Mucosa of rectum (tissue), 2 donors: Measurements from ENCODE around the gene ATP9A.

Source experiments
- H3K27ac ChIP-seq, 2 donors: one replicate each; pipeline ENCODE4 v1.7.0; 2013; ENCODE audit warnings: inconsistent platforms in 2 of 2, low read depth in 2 of 2, low read length in 2 of 2
- H3K27me3 ChIP-seq, 2 donors: one replicate each; pipeline ENCODE4 v1.7.0; 2013; ENCODE audit warnings: low read length in 2 of 2; ENCODE audit not compliant: control insufficient read depth in 2 of 2, insufficient read depth in 2 of 2
- H3K36me3 ChIP-seq, 2 donors: one replicate each; pipeline ENCODE4 v1.7.0; 2013; ENCODE audit warnings: low read length in 2 of 2; ENCODE audit not compliant: control insufficient read depth in 2 of 2, insufficient read depth in 2 of 2
- H3K4me1 ChIP-seq, 2 donors: one replicate each; pipeline ENCODE4 v1.7.0; 2013; ENCODE audit warnings: low read length in 2 of 2, mild to moderate bottlenecking in 1 of 2; ENCODE audit not compliant: control insufficient read depth in 2 of 2, insufficient read depth in 2 of 2
- H3K4me3 ChIP-seq, 2 donors: one replicate each; pipeline ENCODE4 v1.7.0; 2013; ENCODE audit warnings: low read length in 2 of 2
- H3K9ac ChIP-seq, 2 donors: one replicate each; pipeline ENCODE4 v1.7.0; 2013; ENCODE audit warnings: low read length in 2 of 2, low read depth in 1 of 2, mild to moderate bottlenecking in 1 of 2
- H3K9me3 ChIP-seq, 2 donors: one replicate each; pipeline ENCODE4 v1.7.0; 2013; ENCODE audit warnings: low read length in 2 of 2; ENCODE audit not compliant: control insufficient read depth in 2 of 2
- donor health status: healthy.
- donor health status: Normal muscosa, but diverticular disease.

The ATP9A gene

GRCh38 chr20:51680067-51680749 lies 88.0 kb downstream of the ATP9A start:
- no peaks in the 10 kb centered on the region for H3K4me1 ChIP-seq
- no peaks in the 10 kb centered on the region for H3K9me3 ChIP-seq
- no peak overlapping the region for H3K4me3 ChIP-seq
- H3K27me3 ChIP-seq = no peaks in the 10 kb centered on the region
- H3K27ac ChIP-seq = no peak overlapping the region
- no peak overlapping the region for H3K9ac ChIP-seq
- peaks cover 1 to 9% of the 10 kb centered on the region in 2 donors for H3K36me3 ChIP-seq

GRCh38 chr20:51679254-51679921 lies 88.8 kb downstream of the ATP9A start:
- Histone ChIP-seq H3K9me3 (no peaks in the 10 kb centered on the region), H3K4me3 (no peak overlapping the region), H3K9ac (no peak overlapping the region), H3K4me1 (no peaks in the 10 kb centered on the region), H3K36me3 (peaks cover 4 to 9% of the 10 kb centered on the region in 2 donors), H3K27ac (no peak overlapping the region), H3K27me3 (no peaks in the 10 kb centered on the region)

- H3K4me1 ChIP-seq = no peaks in the 10 kb centered on the region
These were observed 90.0 kb downstream of the ATP9A start for GRCh38 chr20:51678026-51678697.

GRCh38 chr20:51668947-51669346 lies 99.2 kb downstream of the ATP9A start:
- no peak overlapping the region for H3K27ac ChIP-seq
- H3K4me3 ChIP-seq = no peak overlapping the region
- peaks cover 21 to 49% of the 10 kb centered on the region in 2 donors for H3K36me3 ChIP-seq
- H3K9me3 ChIP-seq = no peaks in the 10 kb centered on the region
- no peaks in the 10 kb centered on the region for H3K4me1 ChIP-seq
- H3K9ac ChIP-seq = no peak overlapping the region
- H3K27me3 ChIP-seq = no peaks in the 10 kb centered on the region

More at GRCh38 chr20:51678026-51678697, 90.0 kb downstream of the ATP9A start:
- Histone ChIP-seq H3K9ac (no peak overlapping the region), H3K36me3 (peaks cover 13% of the 10 kb centered on the region in 2 donors), H3K9me3 (no peaks in the 10 kb centered on the region), H3K27me3 (no peaks in the 10 kb centered on the region), H3K27ac (no peak overlapping the region), H3K4me3 (no peak overlapping the region)

GRCh38 chr20:51668515-51668914 lies 99.7 kb downstream of the ATP9A start:
- H3K9ac ChIP-seq = no peak overlapping the region
- no peak overlapping the region for H3K4me3 ChIP-seq
- no peaks in the 10 kb centered on the region for H3K9me3 ChIP-seq
- no peak overlapping the region for H3K27ac ChIP-seq
- H3K4me1 ChIP-seq = no peaks in the 10 kb centered on the region
- H3K36me3 ChIP-seq = peaks cover 20 to 47% of the 10 kb centered on the region in 2 donors
- H3K27me3 ChIP-seq = no peaks in the 10 kb centered on the region

- Histone ChIP-seq H3K9ac (no peak overlapping the region), H3K36me3 (peaks cover 20 to 42% of the 10 kb centered on the region in 2 donors), H3K4me3 (no peak overlapping the region), H3K27me3 (no peaks in the 10 kb centered on the region), H3K27ac (no peak overlapping the region), H3K9me3 (no peaks in the 10 kb centered on the region), H3K4me1 (no peaks in the 10 kb centered on the region)
These were observed 100.7 kb downstream of the ATP9A start for GRCh38 chr20:51667491-51667890.

GRCh38 chr20:51667002-51667408 lies 101.2 kb downstream of the ATP9A start:
- Histone ChIP-seq H3K4me1 (no peaks in the 10 kb centered on the region), H3K36me3 (peaks cover 20 to 37% of the 10 kb centered on the region in 2 donors), H3K27me3 (no peaks in the 10 kb centered on the region), H3K9ac (no peak overlapping the region), H3K4me3 (no peak overlapping the region), H3K27ac (no peak overlapping the region), H3K9me3 (no peaks in the 10 kb centered on the region)

- H3K4me1 ChIP-seq = no peaks in the 10 kb centered on the region
- no peak overlapping the region for H3K4me3 ChIP-seq
- H3K36me3 ChIP-seq = peaks cover 20 to 38% of the 10 kb centered on the region in 2 donors
- no peak overlapping the region for H3K9ac ChIP-seq
- no peaks in the 10 kb centered on the region for H3K27me3 ChIP-seq
- no peaks in the 10 kb centered on the region for H3K9me3 ChIP-seq
- H3K27ac ChIP-seq = no peak overlapping the region
These were observed 102.1 kb downstream of the ATP9A start for GRCh38 chr20:51666126-51666525.

- no peak overlapping the region for H3K27ac ChIP-seq
- no peaks in the 10 kb centered on the region for H3K9me3 ChIP-seq
- H3K36me3 ChIP-seq = peaks cover 16 to 33% of the 10 kb centered on the region in 2 donors
These were observed 102.6 kb downstream of the ATP9A start for GRCh38 chr20:51665543-51666118.

More at GRCh38 chr20:51665543-51666118, 102.6 kb downstream of the ATP9A start:
- Histone ChIP-seq H3K9ac (no peak overlapping the region), H3K4me1 (no peaks in the 10 kb centered on the region), H3K4me3 (no peak overlapping the region), H3K27me3 (no peaks in the 10 kb centered on the region)
